HepG2 (cell line): ENCODE measurements around the gene FBXL13. TPM values are rescaled to one million over a fixed set of nuclear protein-coding genes. Genes with fewer than 3 reads are reported as not detected.
A peak's percentile ranks its signal among the peaks of the same experiment; 100 is the strongest.

Experiments used
- ARHGAP35 ChIP-seq: sonication (generic); formaldehyde crosslinking; IDR thresholded peaks from 2 replicates; pipeline ENCODE4 v1.9.0; 2022; ENCODE audit warnings: mild to moderate bottlenecking, inconsistent platforms, moderate library complexity, missing genetic modification reagents, borderline replicate concordance
- ELF4 ChIP-seq: sonication (generic); formaldehyde crosslinking; IDR thresholded peaks from 2 replicates; pipeline ENCODE4 v1.5.0; 2020; ENCODE audit warnings: missing genetic modification reagents, mild to moderate bottlenecking, moderate library complexity, borderline replicate concordance
- MYC ChIP-seq: sonication (generic); formaldehyde crosslinking; IDR thresholded peaks from 2 replicates; pipeline ENCODE4 v1.9.0; 2021; ENCODE audit warnings: missing genetic modification reagents, borderline replicate concordance
- NONO ChIP-seq, 2 experiments: fragments of 450-650 bp in 1 of 2; sonication (generic) in 1 of 2; formaldehyde crosslinking in 1 of 2; IDR thresholded peaks in 1 of 2; conservative IDR thresholded peaks in 1 of 2; 2 replicates each; pipeline versions ENCODE4 v1.6.1 to v1.8.0; 2017 to 2022; ENCODE audit warnings: mild to moderate bottlenecking in 1 of 2, missing genetic modification reagents in 1 of 2, moderate library complexity in 1 of 2
- RAD51 ChIP-seq: fragments of 450-650 bp; IDR thresholded peaks from 2 replicates; pipeline ENCODE4 v1.6.1; 2016; ENCODE audit warnings: borderline replicate concordance
- ZFAT ChIP-seq: sonication (generic); formaldehyde crosslinking; conservative IDR thresholded peaks from 2 replicates; pipeline ENCODE4 v1.8.1; 2023; ENCODE audit warnings: missing genetic modification reagents, inconsistent platforms
- ZFP1 ChIP-seq: IDR thresholded peaks from 2 replicates; pipeline ENCODE4 v1.6.1; 2016
- ZNF343 ChIP-seq: sonication (generic); formaldehyde crosslinking; IDR thresholded peaks from 2 replicates; pipeline ENCODE4 v1.4.0; 2020; ENCODE audit warnings: mild to moderate bottlenecking, missing genetic modification reagents
- ZNF546 ChIP-seq: sonication (generic); formaldehyde crosslinking; conservative IDR thresholded peaks from 2 replicates; pipeline ENCODE4 v1.8.1; 2023; ENCODE audit warnings: mild to moderate bottlenecking, missing genetic modification reagents
- ZNF567 ChIP-seq: sonication (generic); formaldehyde crosslinking; IDR thresholded peaks from 2 replicates; pipeline ENCODE4 v1.8.1; 2023; ENCODE audit warnings: mild to moderate bottlenecking, missing genetic modification reagents, borderline replicate concordance
- ZNF598 ChIP-seq: sonication (generic); formaldehyde crosslinking; IDR thresholded peaks from 2 replicates; pipeline ENCODE4 v1.5.1; 2020; ENCODE audit warnings: mild to moderate bottlenecking, missing genetic modification reagents, borderline replicate concordance
- ZNF616 ChIP-seq: sonication (generic); formaldehyde crosslinking; IDR thresholded peaks from 2 replicates; pipeline ENCODE4 v1.5.0; 2020; ENCODE audit warnings: low read depth, mild to moderate bottlenecking, missing genetic modification reagents
- polyA plus RNA-seq, 8 experiments: library from polyadenylated mRNA; depleted of rRNA in 3 of 8; stranded (reverse) in 7 of 8; unstranded in 1 of 8; fragments of >200 nt; fragmentation: Illumina TruSeq in 4 of 8; extraction: Trizol in 4 of 8; gene quantifications; 2 replicates each; pipeline versions ENCODE4 v1.2.1 to v1.2.3, GENCODE V29; 2011 to 2016; ENCODE audit warnings: low read depth in 4 of 8, missing spikeins in 1 of 8, mixed read lengths in 1 of 8; ENCODE audit not compliant: insufficient read depth in 1 of 8
- total RNA-seq, 5 experiments: library from RNA; depleted of rRNA; stranded (reverse); fragments of >200 nt; fragmentation: Illumina TruSeq; extraction: Trizol; gene quantifications; 2 replicates each; pipeline ENCODE4 v1.2.3, GENCODE V29; 2016; ENCODE audit warnings: low read depth in 1 of 5
- TF ChIP-seq, protein P1 (sequence below): conservative IDR thresholded peaks from 2 replicates; pipeline ENCODE4 v1.6.1; 2018; ENCODE audit warnings: missing genetic modification reagents
- TF ChIP-seq, protein P2 (sequence below): sonication (generic); formaldehyde crosslinking; IDR thresholded peaks from 2 replicates; pipeline ENCODE4 v1.4.0; 2020; ENCODE audit warnings: missing genetic modification reagents
- TF ChIP-seq, protein P3 (sequence below): IDR thresholded peaks from 2 replicates; pipeline ENCODE4 v1.6.1; 2016; ENCODE audit warnings: missing biosample characterization, missing genetic modification reagents, low read depth
- TF ChIP-seq, protein P4 (sequence below): sonication (generic); formaldehyde crosslinking; IDR thresholded peaks from 2 replicates; pipeline ENCODE4 v1.8.1; 2023; ENCODE audit warnings: mild to moderate bottlenecking, inconsistent platforms, moderate library complexity, missing genetic modification reagents, borderline replicate concordance
- TF ChIP-seq, protein P5 (sequence below): sonication (generic); formaldehyde crosslinking; IDR thresholded peaks from 2 replicates; pipeline ENCODE4 v1.4.0; 2020; ENCODE audit warnings: mild to moderate bottlenecking, missing genetic modification reagents
- TF ChIP-seq, protein P6 (sequence below): sonication (generic); formaldehyde crosslinking; IDR thresholded peaks from 2 replicates; pipeline ENCODE4 v1.4.0; 2020; ENCODE audit warnings: mild to moderate bottlenecking, missing genetic modification reagents, borderline replicate concordance

FBXL13 gene
- total and polyA plus RNA-seq, 2 of the 13 experiments (the other 11 are each of a cell fraction or from before 2014, with no cell fraction given) = 0.24 to 0.77 TPM

DNA sequence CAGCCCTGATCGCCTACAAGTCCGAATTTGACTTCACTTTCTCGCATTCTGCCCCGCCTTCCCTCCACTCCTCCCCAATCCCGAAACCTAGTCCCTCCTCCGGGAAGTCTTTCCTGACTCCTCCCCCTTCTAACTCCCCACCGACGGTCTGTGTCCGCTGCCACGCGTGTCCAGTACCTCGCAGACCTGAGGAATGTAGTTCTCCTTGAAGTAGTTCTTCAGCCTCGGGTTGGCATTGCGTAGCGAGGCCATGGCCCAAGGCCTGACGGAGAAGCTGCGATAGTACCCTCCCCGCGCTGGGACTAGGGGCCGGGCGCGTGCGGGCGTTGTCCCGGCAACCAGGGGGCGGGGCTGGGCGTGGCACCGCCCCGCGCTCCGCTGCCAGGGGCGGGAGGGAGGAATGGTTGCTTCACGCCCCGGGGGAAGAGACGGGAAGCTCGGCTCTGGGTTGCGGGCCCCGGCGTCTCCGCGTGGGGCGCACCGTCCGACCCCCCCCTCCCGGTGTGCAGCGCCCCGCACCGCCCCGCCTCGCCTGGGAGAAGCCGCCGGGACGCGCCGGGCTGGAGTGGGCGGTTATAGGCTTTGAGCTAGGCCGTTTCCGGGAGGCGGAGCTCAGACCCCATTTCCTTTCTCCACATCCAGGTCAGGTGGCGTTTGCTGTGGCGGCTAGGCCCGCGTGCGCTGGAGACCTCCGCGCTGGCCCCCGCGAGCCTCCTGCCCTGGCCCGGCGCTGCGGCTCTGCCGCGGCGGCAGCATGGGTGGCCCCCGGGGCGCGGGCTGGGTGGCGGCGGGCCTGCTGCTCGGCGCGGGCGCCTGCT is at the start of gene FBXL13, which contains the start of gene ARMC10 (continued):
- no peak for TF ChIP-seq ELF4 (CRISPR knock-in tag)
- TF ChIP-seq ARHGAP35 = no peak
- TF ChIP-seq, protein P1, sequence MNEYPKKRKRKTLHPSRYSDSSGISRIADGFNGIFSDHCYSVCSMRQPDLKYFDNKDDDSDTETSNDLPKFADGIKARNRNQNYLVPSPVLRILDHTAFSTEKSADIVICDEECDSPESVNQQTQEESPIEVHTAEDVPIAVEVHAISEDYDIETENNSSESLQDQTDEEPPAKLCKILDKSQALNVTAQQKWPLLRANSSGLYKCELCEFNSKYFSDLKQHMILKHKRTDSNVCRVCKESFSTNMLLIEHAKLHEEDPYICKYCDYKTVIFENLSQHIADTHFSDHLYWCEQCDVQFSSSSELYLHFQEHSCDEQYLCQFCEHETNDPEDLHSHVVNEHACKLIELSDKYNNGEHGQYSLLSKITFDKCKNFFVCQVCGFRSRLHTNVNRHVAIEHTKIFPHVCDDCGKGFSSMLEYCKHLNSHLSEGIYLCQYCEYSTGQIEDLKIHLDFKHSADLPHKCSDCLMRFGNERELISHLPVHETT = peak; percentile 98
- no peak for TF ChIP-seq NONO (IDR thresholded peaks at IDR 0.05)
- peak; percentile 81 for TF ChIP-seq NONO (CRISPR knock-in tag; conservative IDR thresholded peaks at IDR 0.05)
- TF ChIP-seq, protein P2, sequence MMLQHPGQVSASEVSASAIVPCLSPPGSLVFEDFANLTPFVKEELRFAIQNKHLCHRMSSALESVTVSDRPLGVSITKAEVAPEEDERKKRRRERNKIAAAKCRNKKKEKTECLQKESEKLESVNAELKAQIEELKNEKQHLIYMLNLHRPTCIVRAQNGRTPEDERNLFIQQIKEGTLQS = no peak
- no peak for TF ChIP-seq RAD51
- no peak for TF ChIP-seq ZNF598 (CRISPR knock-in tag)
- no peak; the same call in none of the 2 replicates for TF ChIP-seq MYC (CRISPR knock-in tag)
- TF ChIP-seq, protein P3, sequence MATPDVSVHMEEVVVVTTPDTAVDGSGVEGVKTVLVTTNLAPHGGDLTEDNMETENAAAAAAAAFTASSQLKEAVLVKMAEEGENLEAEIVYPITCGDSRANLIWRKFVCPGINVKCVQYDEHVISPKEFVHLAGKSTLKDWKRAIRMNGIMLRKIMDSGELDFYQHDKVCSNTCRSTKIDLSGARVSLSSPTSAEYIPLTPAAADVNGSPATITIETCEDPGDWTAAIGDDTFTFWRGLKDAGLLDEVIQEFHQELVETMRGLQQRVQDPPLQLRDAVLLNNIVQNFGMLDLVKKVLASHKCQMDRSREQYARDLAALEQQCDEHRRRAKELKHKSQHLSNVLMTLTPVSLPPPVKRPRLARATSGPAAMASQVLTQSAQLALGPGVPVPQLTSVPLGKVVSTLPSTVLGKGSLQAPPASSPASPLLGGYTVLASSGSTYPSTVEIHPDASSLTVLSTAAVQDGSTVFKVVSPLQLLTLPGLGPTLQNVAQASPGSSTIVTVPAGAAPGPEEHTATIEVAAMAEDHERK (CRISPR knock-in tag) = no peak
- TF ChIP-seq ZFP1 (CRISPR knock-in tag) = no peak
- 0 out of 2 replicates have a peak, but pooled peaks have one; percentile 64 for TF ChIP-seq ZNF546 (CRISPR knock-in tag)
- TF ChIP-seq ZNF567 = no peak
- TF ChIP-seq, protein P4, sequence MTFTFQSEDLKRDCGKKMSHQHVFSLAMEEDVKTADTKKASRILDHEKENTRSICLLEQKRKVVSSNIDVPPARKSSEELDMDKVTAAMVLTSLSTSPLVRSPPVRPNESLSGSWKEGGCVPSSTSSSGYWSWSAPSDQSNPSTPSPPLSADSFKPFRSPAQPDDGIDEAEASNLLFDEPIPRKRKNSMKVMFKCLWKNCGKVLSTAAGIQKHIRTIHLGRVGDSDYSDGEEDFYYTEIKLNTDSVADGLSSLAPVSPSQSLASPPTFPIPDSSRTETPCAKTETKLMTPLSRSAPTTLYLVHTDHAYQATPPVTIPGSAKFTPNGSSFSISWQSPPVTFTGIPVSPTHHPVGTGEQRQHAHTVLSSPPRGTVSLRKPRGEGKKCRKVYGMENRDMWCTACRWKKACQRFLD = peak; percentile 49; the same call in 1 of the 2 replicates
- TF ChIP-seq, protein P5, sequence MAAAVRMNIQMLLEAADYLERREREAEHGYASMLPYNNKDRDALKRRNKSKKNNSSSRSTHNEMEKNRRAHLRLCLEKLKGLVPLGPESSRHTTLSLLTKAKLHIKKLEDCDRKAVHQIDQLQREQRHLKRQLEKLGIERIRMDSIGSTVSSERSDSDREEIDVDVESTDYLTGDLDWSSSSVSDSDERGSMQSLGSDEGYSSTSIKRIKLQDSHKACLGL (CRISPR knock-in tag) = peak; percentile 76; the same call in 1 of the 2 replicates
- TF ChIP-seq ZNF343 (CRISPR knock-in tag) = 0 out of 2 replicates have a peak, but pooled peaks have one; percentile 49
- TF ChIP-seq, protein P6, sequence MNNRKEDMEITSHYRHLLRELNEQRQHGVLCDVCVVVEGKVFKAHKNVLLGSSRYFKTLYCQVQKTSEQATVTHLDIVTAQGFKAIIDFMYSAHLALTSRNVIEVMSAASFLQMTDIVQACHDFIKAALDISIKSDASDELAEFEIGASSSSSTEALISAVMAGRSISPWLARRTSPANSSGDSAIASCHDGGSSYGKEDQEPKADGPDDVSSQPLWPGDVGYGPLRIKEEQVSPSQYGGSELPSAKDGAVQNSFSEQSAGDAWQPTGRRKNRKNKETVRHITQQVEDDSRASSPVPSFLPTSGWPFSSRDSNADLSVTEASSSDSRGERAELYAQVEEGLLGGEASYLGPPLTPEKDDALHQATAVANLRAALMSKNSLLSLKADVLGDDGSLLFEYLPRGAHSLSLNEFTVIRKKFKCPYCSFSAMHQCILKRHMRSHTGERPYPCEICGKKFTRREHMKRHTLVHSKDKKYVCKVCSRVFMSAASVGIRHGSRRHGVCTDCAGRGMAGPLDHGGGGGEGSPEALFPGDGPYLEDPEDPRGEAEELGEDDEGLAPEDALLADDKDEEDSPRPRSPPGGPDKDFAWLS = no peak
- no peak for TF ChIP-seq ZNF616
- TF ChIP-seq ZFAT = no peak
